IMR-90 (cell line): ENCODE results near the gene TMEM60. TPM values are rescaled to one million over a fixed set of nuclear protein-coding genes. Genes with fewer than 3 reads are reported as not detected.

Experiments used
- ATAC-seq: fragments of 200-7000 bp; cut with Tn5 transposase; 2 replicates; pipeline ENCODE4 v1.9.1; 2020; ENCODE audit warnings: low read depth, mild to moderate bottlenecking, moderate library complexity
- BruUV-seq: library from RNA; stranded (reverse); fragments of 400-500 nt; replicated peaks from 2 replicates; lab custom pipeline; 2021; lab: Mats Ljungman, UMichigan
- CTCF ChIA-PET: fragments of 300-600 bp; formaldehyde crosslinking; extraction: SDS; loops from one replicate; lab custom pipeline; 2021; ENCODE audit warnings: antibody characterized with exemption; lab: Yijun Ruan, JAX
- POLR2A ChIA-PET: fragments of 300-600 bp; sonication (Branson Sonifier 250); formaldehyde crosslinking; loops from one replicate; lab custom pipeline; 2022; ENCODE audit warnings: antibody characterized with exemption; ENCODE audit not compliant: unreplicated experiment; lab: Charles Lee
- DNase-seq: peaks from one replicate; pipeline ENCODE4 v3.0.0; 2013
- H2AFZ ChIP-seq: replicated peaks from 2 replicates; pipeline ENCODE3; 2013; ENCODE audit warnings: low read length, mild to moderate bottlenecking; ENCODE audit not compliant: poor library complexity
- H2AK5ac ChIP-seq: 2 replicates; pipeline ENCODE4 v1.6.1; 2013; ENCODE audit warnings: low read depth, low read length, inconsistent platforms
- H2AK9ac ChIP-seq: replicated peaks from 2 replicates; pipeline ENCODE3; 2013; ENCODE audit warnings: mild to moderate bottlenecking, low read depth, low read length, moderate library complexity; ENCODE audit not compliant: poor library complexity
- H2BK120ac ChIP-seq: 2 replicates; pipeline ENCODE4 v1.6.1; 2013; ENCODE audit warnings: low read depth, low read length, inconsistent platforms
- H2BK15ac ChIP-seq: 3 replicates; pipeline ENCODE4 v1.6.1; 2013; ENCODE audit warnings: low read depth, low read length, inconsistent platforms
- H2BK20ac ChIP-seq: 2 replicates; pipeline ENCODE4 v1.6.1; 2013; ENCODE audit warnings: low read depth, mild to moderate bottlenecking, inconsistent platforms, low read length, moderate library complexity
- H2BK5ac ChIP-seq: 2 replicates; pipeline ENCODE4 v1.6.1; 2013; ENCODE audit warnings: mild to moderate bottlenecking, low read depth, low read length, inconsistent platforms; ENCODE audit not compliant: poor library complexity, severe bottlenecking
- H3K14ac ChIP-seq: replicated peaks from 2 replicates; pipeline ENCODE4 v1.6.1; 2013; ENCODE audit warnings: low read depth, low read length, inconsistent platforms
- H3K18ac ChIP-seq: 2 replicates; pipeline ENCODE4 v1.6.1; 2013; ENCODE audit warnings: low read depth, low read length, control low read depth
- H3K23ac ChIP-seq: 2 replicates; pipeline ENCODE4 v1.6.1; 2013; ENCODE audit warnings: low read depth, low read length, inconsistent platforms
- H3K27ac ChIP-seq: 2 replicates; pipeline ENCODE4 v1.5.1; 2013; ENCODE audit warnings: mild to moderate bottlenecking, control low read depth, low read length; ENCODE audit not compliant: insufficient read depth
- H3K27me3 ChIP-seq: 2 replicates; pipeline ENCODE4 v1.6.1; 2013; ENCODE audit warnings: low read length; ENCODE audit not compliant: control insufficient read depth, insufficient read depth
- H3K36me3 ChIP-seq: 2 replicates; pipeline ENCODE4 v1.6.1; 2013; ENCODE audit warnings: low read length, mixed read lengths; ENCODE audit not compliant: control insufficient read depth, insufficient read depth
- H3K4ac ChIP-seq: 2 replicates; pipeline ENCODE4 v1.6.1; 2013; ENCODE audit warnings: low read depth, low read length, inconsistent platforms
- H3K4me1 ChIP-seq: 2 replicates; pipeline ENCODE4 v1.6.1; 2013; ENCODE audit warnings: low read length, mixed read lengths; ENCODE audit not compliant: control insufficient read depth, insufficient read depth
- H3K4me2 ChIP-seq: 2 replicates; pipeline ENCODE4 v1.6.1; 2013; ENCODE audit warnings: low read depth, mild to moderate bottlenecking, control low read depth, low read length, moderate library complexity
- H3K4me3 ChIP-seq: 2 replicates; pipeline ENCODE4 v1.5.1; 2013; ENCODE audit warnings: low read depth, mild to moderate bottlenecking, control low read depth, low read length, moderate library complexity; ENCODE audit not compliant: insufficient read depth
- H3K56ac ChIP-seq: 2 replicates; pipeline ENCODE4 v1.6.1; 2013; ENCODE audit warnings: low read length, inconsistent platforms; ENCODE audit not compliant: insufficient read depth; ENCODE audit errors: extremely low read depth
- H3K79me1 ChIP-seq, 2 experiments: 2 replicates each; pipeline ENCODE4 v1.6.1; 2013; ENCODE audit warnings: low read length in 2 of 2, inconsistent platforms in 1 of 2, low read depth in 1 of 2
- H3K9ac ChIP-seq: 2 replicates; pipeline ENCODE4 v1.6.1; 2013; ENCODE audit warnings: low read depth, low read length, control low read depth
- H3K9me1 ChIP-seq: 2 replicates; pipeline ENCODE4 v1.6.1; 2013; ENCODE audit warnings: low read length, inconsistent platforms; ENCODE audit not compliant: insufficient read depth
- H3K9me3 ChIP-seq: 2 replicates; pipeline ENCODE4 v1.6.1; 2013; ENCODE audit warnings: low read length; ENCODE audit not compliant: control insufficient read depth, insufficient read depth
- H4K20me1 ChIP-seq: 2 replicates; pipeline ENCODE4 v1.6.1; 2013; ENCODE audit warnings: low read length, inconsistent platforms; ENCODE audit not compliant: insufficient read depth
- H4K5ac ChIP-seq: 2 replicates; pipeline ENCODE4 v1.6.1; 2013; ENCODE audit warnings: mild to moderate bottlenecking, low read depth, low read length, control low read depth
- H4K8ac ChIP-seq, 2 experiments: 2 replicates each; pipeline ENCODE4 v1.6.1; 2013; ENCODE audit warnings: low read depth in 2 of 2, low read length in 2 of 2, control low read depth in 1 of 2, inconsistent platforms in 1 of 2
- H4K91ac ChIP-seq: 2 replicates; pipeline ENCODE4 v1.6.1; 2013; ENCODE audit warnings: low read depth, low read length, inconsistent platforms; ENCODE audit not compliant: insufficient read depth
- BHLHE40 ChIP-seq: fragments of 150-350 bp; IDR thresholded peaks from 2 replicates; pipeline ENCODE4 v1.6.1; 2016; ENCODE audit warnings: mild to moderate bottlenecking, low read depth, low read length
- CEBPB ChIP-seq: IDR thresholded peaks from 2 replicates; pipeline ENCODE4 v1.6.1; 2012; ENCODE audit warnings: low read depth, low read length, improper control_type of control experiment
- CHD1 ChIP-seq: IDR thresholded peaks from 2 replicates; pipeline ENCODE4 v1.6.1; 2012; ENCODE audit warnings: low read depth, low read length, improper control_type of control experiment
- ELK1 ChIP-seq: fragments of 150-350 bp; IDR thresholded peaks from 2 replicates; pipeline ENCODE4 v1.6.1; 2016; ENCODE audit warnings: low read depth, mild to moderate bottlenecking, low read length, moderate library complexity, borderline replicate concordance
- FOS ChIP-seq: fragments of 150-350 bp; IDR thresholded peaks from 2 replicates; pipeline ENCODE4 v1.6.1; 2016; ENCODE audit warnings: low read depth, low read length
- MAFK ChIP-seq: IDR thresholded peaks from 2 replicates; pipeline ENCODE4 v1.6.1; 2012; ENCODE audit warnings: low read depth, low read length, improper control_type of control experiment
- MAZ ChIP-seq: IDR thresholded peaks from 2 replicates; pipeline ENCODE4 v1.6.1; 2012; ENCODE audit warnings: low read depth, mild to moderate bottlenecking, low read length, improper control_type of control experiment, moderate library complexity, borderline replicate concordance
- MXI1 ChIP-seq: IDR thresholded peaks from 2 replicates; pipeline ENCODE4 v1.6.1; 2012; ENCODE audit warnings: low read depth, mild to moderate bottlenecking, low read length, moderate library complexity, borderline replicate concordance
- NFE2L2 ChIP-seq: fragments of 150-350 bp; IDR thresholded peaks from 2 replicates; pipeline ENCODE4 v1.6.1; 2016; ENCODE audit warnings: low read depth, mild to moderate bottlenecking, low read length
- POLR2A ChIP-seq: IDR thresholded peaks from 2 replicates; pipeline ENCODE4 v1.6.1; 2012; ENCODE audit warnings: mild to moderate bottlenecking, low read depth, low read length
- RAD21 ChIP-seq: IDR thresholded peaks from 2 replicates; pipeline ENCODE4 v1.6.1; 2012; ENCODE audit warnings: low read length, improper control_type of control experiment
- RCOR1 ChIP-seq: IDR thresholded peaks from 2 replicates; pipeline ENCODE4 v1.6.1; 2012; ENCODE audit warnings: mild to moderate bottlenecking, low read length, improper control_type of control experiment; ENCODE audit not compliant: insufficient replicate concordance
- RFX5 ChIP-seq: IDR thresholded peaks from 2 replicates; pipeline ENCODE4 v1.8.0; 2012; ENCODE audit warnings: low read depth, mild to moderate bottlenecking, low read length, moderate library complexity
- SMC3 ChIP-seq: fragments of 150-350 bp; IDR thresholded peaks from 2 replicates; pipeline ENCODE4 v1.6.1; 2016; ENCODE audit warnings: low read depth, mild to moderate bottlenecking, antibody characterized with exemption, low read length, moderate library complexity
- USF2 ChIP-seq: fragments of 150-350 bp; IDR thresholded peaks from 2 replicates; pipeline ENCODE4 v1.6.1; 2017; ENCODE audit warnings: mild to moderate bottlenecking, antibody characterized with exemption, low read length, low read depth
- WGBS, 2 experiments: methylation state at CpG; one replicate each; pipeline versions ENCODE4 v1.1.5 to v1.1.7; 2013; ENCODE audit warnings: missing lambda C conversion rate in 2 of 2; ENCODE audit not compliant: insufficient read length in 1 of 2; ENCODE audit errors: extremely low coverage in 2 of 2; 5-methylcytosine and 5-hydroxymethylcytosine counted together
- dilution Hi-C: fragments of 300-500 bp; cut with HindIII; formaldehyde crosslinking; loops from one replicate; pipeline ENCODE4 v1.14.3; 2018; ENCODE audit warnings: low sequenced_read_pairs; ENCODE audit not compliant: unreplicated experiment
- in situ Hi-C: fragments of 300-500 bp; cut with MboI; formaldehyde crosslinking; loops from 3 replicates; pipeline ENCODE4 v1.14.3; 2019; ENCODE audit warnings: low sequenced_read_pairs, inconsistent platforms, mixed read lengths
- intact Hi-C: fragments of 100-400 bp; cut with micrococcal nuclease; formaldehyde crosslinking; loops from 2 replicates; pipeline ENCODE4 v1.10.0; 2022
- polyA plus RNA-seq, 3 experiments: library from polyadenylated mRNA; depleted of rRNA; stranded (reverse); fragments of >200 nt; gene quantifications; 2 replicates each; pipeline ENCODE4 v1.2.3, GENCODE V29; 2012; ENCODE audit warnings: low replicate concordance in 1 of 3
- total RNA-seq: library from RNA; depleted of rRNA; stranded (reverse); fragments of >200 nt; gene quantifications from 2 replicates; pipeline ENCODE4 v1.2.3, GENCODE V29; 2012

The TMEM60 gene
- total and polyA plus RNA-seq, 2 of the 4 experiments (the other 2 are of a cell fraction): 9.9 to 17.2 TPM

- H3K27me3 ChIP-seq: no peaks in the 10 kb centered on the region
- peak overlapping the region; percentile 20; the same call in 1 of the 2 replicates for H2BK120ac ChIP-seq
- no peak overlapping the region for H3K23ac ChIP-seq
- DNase-seq: peak; percentile 12
- H3K9me1 ChIP-seq: no peaks in the 10 kb centered on the region; the same call in 1 of the 2 replicates
- WGBS, 2 experiments: no CpG with 5 or more reads among the region's 2 CpGs
- H3K4me3 ChIP-seq: no peak overlapping the region
- peak overlapping the region; percentile 27; the same call in 1 of the 2 replicates for H2BK20ac ChIP-seq
- in situ Hi-C loops: no loop called here
- 0 out of 2 replicates have a peak overlapping the region, but pooled peaks have one; percentile 38 for H3K14ac ChIP-seq
- H3K27ac ChIP-seq: no peak overlapping the region
- peak; percentile 31 for ATAC-seq
- ChIA-PET CTCF (no interaction called here), POLR2A (no interaction called here)
- H3K4ac ChIP-seq: peak overlapping the region; percentile 4; the same call in 1 of the 2 replicates
- H2AFZ ChIP-seq: no peak overlapping the region
- BruUV-seq: no TSS peak
- peaks cover 3% of the 10 kb centered on the region for H3K4me1 ChIP-seq
- H3K9me3 ChIP-seq: 0 out of 2 replicates have a peak, but pooled peaks cover 1% of the 10 kb centered on the region
- peaks cover 15 to 31% of the 10 kb centered on the region in 2 experiments for H3K79me1 ChIP-seq
- no peak overlapping the region for H2AK9ac ChIP-seq
- no peak overlapping the region for H3K56ac ChIP-seq
- no peaks in the 10 kb centered on the region for H3K36me3 ChIP-seq
- no peak overlapping the region for H4K5ac ChIP-seq
- H4K20me1 ChIP-seq: no peaks in the 10 kb centered on the region
- H3K18ac ChIP-seq: no peak overlapping the region
- peak overlapping the region; percentile 70 for H2BK5ac ChIP-seq
- dilution Hi-C loops: no loop called here
- no peak overlapping the region for H2AK5ac ChIP-seq
- peak overlapping the region; percentile 67 for H3K4me2 ChIP-seq
- no peak overlapping the region for H4K91ac ChIP-seq
- H4K8ac ChIP-seq: peak overlapping the region in 1 of 2 experiments; percentile 30; a peak in 1 of 4 replicates
- no peak overlapping the region for H2BK15ac ChIP-seq
- no peak overlapping the region for H3K9ac ChIP-seq
- intact Hi-C loops: no loop called here
- TF ChIP-seq NFE2L2 (no peak), USF2 (no peak; the same call in 1 of the 2 replicates), RFX5 (no peak), MAFK (no peak), CEBPB (no peak), FOS (no peak), BHLHE40 (no peak), CHD1 (no peak), POLR2A (no peak), SMC3 (no peak), RCOR1 (no peak), MAZ (no peak), MXI1 (no peak), ELK1 (no peak), RAD21 (no peak)
Measured at GRCh38 chr7:77811516-77812289, 13.5 kb upstream of the TMEM60 start.
